GM23248 (cell line): ENCODE data around the gene ULBP3.

Experiments used
- EZH2 ChIP-seq: fragments of 200-600 bp; sonication (generic); IDR thresholded peaks from 2 replicates; pipeline ENCODE4 v1.6.1; 2018; ENCODE audit warnings: antibody characterized with exemption, mild to moderate bottlenecking; ENCODE audit not compliant: insufficient read depth, poor library complexity, severe bottlenecking
- EZH2phosphoT487 ChIP-seq: fragments of 200-600 bp; sonication (generic); IDR thresholded peaks from 2 replicates; pipeline ENCODE4 v1.6.1; 2018; ENCODE audit warnings: antibody characterized with exemption, moderate library complexity, mild to moderate bottlenecking, low read depth; ENCODE audit not compliant: insufficient read depth

GRCh38 chr6:150026976-150027805 lies 41.7 kb downstream of the ULBP3 start:
- TF ChIP-seq EZH2 (no peak), EZH2phosphoT487 (no peak)
